RPMI7951 (cell line): ENCODE data around the gene B3GAT1. TPM values are rescaled to one million over a fixed set of nuclear protein-coding genes. Genes with fewer than 3 reads are reported as not detected.

Experiments used
- DNase-seq: peaks from one replicate; pipeline ENCODE4 v3.0.0-alpha.2; 2012; ENCODE audit warnings: low read depth
- total RNA-seq: library from RNA; depleted of rRNA; stranded (reverse); fragments of >200 nt; shearing (Covaris generic); gene quantifications from 2 replicates; pipeline ENCODE4 v1.2.3, GENCODE V29; 2014

The B3GAT1 gene
- total RNA-seq, 1 experiment from 2014 or later, result not detected

DNA sequence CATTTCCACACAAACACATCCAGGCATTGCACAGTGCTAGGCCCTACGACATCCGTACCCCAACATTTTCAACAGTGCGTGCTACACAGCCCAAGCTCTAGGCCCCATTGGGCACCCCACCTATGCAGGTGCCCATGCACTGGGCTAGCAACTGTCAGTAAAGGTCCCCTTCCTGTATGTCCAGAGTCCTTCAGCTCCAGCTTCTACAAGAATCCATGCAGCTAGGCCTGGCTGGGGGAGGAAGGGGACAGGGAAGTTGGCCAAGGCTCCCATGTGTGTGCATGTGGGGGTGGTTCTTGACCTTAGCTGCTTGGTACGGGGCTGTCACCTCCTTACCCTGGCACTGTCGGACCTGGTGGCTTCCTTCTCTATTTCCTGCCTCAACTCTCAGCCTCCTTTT, 1.3 kb downstream of the B3GAT1 start:
- DNase-seq, result no peak

DNA sequence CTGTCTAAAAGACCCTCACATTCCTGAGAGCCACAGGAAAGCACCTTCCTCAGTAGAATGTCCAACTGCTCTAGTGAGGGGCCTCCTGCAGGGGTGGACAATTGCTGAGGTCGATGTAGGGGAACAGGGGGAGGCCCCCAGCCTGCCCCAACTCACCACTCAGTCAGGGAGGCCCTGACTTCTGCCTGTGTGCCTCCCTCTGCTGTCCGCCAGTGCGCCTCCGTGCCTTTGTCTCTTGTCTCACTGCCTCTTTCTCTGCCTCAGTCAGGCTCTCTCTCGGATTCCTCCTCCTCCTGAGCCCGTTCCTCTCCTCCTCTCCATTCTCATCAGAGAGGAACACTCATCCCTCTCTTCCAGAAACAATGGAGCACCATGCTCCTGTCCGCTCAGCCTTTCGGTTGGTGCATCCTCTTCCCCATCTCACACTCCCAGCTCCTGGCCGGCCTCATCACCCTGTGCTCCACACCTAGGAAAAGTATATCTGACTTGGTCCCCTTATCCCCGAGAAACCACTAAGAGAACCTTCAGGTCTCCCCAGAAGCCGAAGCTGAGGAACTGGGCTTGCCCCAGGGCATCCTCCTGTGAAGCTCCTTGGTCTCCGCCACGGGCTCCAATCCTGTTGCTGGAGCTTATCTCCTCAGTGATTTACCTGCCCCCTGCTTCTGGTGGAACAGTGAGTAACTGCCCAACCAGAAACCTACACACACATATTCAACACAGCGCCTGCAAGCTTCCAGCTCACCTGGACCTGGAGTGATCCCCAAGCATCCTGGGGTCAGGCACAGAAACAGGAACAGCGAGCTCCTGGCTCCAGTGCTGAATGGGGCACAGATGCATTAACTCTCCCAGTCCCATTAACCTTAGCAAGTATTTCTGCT, 2.3 kb downstream of the B3GAT1 start:
- no peak for DNase-seq

DNA sequence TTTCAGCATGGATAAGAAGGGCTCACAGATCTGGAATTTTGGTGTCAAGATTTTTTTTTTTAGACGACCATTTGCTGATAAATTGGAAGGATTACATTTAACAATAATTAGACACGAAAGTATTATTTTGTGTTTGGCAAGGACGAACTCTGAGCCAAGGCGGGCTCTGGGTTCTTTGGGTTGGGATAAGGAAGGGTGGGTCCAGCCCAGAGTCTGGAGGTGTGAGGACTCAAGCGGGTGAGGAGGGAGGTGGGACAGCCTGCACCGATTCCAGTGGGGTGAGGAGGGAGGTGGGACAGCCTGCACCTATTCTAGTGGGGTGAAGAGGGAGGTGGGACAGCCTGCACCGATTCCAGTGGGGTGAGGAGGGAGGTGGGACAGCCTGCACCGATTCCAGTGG, 4.1 kb downstream of the B3GAT1 start:
- DNase-seq, result no peak

DNA sequence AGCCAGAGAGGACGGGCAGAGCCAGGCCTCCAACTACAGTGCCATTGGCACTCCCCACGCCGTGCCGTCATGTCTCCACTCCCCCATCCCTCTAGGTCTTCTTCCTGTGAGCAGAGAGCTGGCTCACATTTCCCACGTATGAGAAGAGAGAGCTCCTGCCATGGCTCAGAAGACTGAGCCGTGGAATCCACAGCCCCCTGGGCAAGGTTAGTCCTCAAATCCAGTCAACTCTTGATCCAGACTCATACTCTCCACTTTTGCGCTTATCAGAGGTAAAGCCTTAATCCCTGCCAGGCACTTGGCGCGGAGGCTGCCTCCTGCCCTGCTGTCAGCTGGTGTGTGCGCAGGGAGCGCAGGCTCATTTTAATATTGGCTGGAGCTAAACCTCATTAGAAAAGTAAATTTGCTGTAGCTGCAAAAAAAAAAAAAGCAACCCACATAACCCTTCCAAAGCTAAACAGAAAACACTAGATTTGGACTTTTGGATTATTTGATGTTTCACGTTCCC, 4.7 kb downstream of the B3GAT1 start:
- no peak for DNase-seq

DNA sequence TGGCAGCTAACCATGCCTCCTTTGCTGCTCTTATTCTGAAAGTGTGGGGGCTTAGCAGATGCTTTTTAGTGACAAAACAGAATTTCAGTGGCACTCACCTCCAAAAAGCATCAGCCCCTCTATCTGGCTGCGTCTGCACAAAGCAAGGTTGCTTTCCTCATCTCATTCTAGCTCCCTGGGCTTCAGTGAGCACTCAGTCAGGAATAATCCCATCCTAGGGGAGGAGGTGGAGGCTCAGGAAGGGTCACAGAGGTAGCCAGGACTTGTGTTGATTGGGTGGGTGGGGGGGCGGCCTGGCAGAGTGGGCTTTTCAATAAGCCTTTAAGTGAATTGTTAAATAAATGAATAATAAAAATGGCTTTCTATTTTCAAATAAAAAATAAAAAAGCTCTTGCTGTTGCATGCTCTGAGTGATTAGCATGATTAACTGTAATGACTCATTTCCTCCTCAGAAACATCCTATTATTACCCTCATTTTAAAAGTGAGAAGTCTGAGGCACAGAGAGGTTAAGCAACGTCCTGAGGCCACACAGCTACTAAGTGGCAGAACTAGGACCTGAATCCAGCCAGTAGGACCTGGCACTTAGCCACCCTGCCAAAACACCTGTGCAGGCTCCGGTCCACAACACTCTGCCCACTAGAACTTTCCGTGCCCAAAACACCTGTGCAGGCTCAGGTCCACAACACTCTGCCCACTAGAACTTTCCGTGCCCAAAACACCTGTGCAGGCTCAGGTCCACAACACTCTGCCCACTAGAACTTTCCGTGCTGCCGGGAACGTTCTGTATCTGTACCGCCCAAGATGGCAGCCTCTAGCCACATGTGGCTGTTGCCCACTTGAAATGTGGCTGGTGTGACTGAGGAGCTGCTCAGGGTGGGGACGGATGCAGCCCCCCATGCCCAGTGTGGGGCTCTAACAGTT, 5.5 kb downstream of the B3GAT1 start:
- DNase-seq, result no peak

DNA sequence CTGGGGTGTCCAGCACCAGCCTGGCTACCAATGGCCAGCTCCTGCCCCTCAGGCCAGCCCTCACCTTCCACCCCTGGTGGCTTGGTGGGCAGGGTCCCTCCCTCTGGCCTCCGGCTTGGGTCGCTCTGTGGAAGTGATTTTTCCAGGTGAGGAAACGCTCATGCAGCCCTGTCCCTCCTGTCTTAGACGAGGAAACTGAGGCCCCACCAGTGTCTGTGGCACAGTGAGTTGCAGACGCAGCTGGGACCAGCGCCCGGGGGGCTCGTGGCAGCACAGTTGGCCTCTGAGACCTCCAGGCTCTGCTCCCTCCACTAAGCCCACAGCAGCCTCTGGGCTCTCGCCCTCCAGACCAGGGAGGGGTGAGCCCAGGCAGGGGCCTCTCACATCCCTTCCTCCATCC, 6.2 kb downstream of the B3GAT1 start:
- DNase-seq, result no peak

DNA sequence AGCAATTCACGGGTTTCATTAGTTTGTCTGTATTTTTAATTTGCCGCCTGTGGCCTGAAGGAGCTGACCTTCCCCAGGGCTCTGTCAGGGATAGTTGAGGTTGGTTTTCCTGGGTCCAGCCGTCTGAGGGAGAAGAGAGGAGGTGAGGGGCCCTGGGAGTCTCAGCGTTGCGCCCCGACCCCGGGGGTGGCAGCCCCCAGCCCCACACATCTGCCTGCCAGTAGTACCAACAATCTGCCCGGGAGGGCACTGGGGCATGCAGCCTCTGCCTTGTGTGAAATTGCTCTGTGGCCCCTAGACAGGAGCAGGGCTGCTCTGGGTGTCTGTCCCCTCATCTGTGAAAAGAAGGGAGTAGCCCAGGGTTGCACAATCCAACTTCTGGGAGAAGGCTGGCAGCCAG, 6.6 kb downstream of the B3GAT1 start:
- no peak for DNase-seq

DNA sequence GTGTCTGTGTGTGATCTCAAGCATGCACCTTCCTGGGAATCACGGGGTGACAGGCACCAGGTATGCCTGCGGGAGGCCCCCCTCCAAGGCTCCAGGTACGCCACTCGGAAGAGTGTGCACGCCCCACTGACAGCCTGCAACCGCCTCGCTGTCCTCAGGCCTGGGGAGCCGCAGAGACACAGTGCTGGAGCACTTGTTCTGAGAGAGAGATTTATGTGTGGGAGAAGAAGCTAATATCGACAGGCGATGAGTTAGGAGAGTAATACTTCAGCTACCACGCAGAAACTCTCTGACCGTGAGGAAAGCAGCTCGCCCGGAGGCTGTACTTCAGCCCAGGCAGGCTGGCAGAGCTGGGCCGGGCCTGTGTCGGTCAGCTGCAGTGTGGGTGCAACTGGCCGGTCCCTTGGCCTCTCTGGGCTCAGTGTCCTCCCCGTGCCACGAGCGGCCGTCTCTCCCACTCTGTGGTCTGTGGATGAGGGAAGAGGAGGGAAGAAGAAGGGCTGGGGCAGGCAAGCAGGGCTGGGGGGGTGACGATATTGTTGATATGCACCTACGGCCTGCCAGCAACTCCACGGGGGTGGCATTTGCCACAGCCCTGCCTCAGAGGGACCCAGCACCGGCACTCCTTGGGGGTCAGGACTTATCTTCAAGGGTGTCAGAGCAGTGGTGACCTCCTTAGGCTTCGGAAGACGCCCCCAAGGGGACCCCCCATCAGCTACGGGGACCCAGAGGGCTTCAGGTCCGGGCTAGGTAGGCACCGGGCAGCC, 7.3 kb downstream of the B3GAT1 start:
- no peak for DNase-seq

DNA sequence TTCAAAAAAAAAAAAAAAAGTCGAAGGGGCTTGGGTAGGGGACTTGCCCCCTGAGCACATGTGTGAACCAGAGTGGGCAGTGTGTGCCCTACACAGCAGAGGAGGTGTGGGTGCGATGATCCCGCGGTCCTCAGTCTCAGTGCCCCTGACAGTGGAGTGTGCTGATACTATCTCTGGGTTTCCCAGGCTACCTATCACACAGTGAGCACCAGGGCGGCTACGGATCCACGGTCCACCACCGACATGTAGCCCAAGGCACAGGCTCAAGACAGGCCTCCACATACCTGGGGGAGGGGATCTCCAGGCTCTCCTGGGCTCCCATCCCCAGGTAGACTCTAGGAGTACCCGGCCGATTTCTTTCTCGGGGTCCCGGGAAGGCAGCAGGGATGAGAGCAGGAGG, 9.1 kb downstream of the B3GAT1 start:
- no peak for DNase-seq

DNA sequence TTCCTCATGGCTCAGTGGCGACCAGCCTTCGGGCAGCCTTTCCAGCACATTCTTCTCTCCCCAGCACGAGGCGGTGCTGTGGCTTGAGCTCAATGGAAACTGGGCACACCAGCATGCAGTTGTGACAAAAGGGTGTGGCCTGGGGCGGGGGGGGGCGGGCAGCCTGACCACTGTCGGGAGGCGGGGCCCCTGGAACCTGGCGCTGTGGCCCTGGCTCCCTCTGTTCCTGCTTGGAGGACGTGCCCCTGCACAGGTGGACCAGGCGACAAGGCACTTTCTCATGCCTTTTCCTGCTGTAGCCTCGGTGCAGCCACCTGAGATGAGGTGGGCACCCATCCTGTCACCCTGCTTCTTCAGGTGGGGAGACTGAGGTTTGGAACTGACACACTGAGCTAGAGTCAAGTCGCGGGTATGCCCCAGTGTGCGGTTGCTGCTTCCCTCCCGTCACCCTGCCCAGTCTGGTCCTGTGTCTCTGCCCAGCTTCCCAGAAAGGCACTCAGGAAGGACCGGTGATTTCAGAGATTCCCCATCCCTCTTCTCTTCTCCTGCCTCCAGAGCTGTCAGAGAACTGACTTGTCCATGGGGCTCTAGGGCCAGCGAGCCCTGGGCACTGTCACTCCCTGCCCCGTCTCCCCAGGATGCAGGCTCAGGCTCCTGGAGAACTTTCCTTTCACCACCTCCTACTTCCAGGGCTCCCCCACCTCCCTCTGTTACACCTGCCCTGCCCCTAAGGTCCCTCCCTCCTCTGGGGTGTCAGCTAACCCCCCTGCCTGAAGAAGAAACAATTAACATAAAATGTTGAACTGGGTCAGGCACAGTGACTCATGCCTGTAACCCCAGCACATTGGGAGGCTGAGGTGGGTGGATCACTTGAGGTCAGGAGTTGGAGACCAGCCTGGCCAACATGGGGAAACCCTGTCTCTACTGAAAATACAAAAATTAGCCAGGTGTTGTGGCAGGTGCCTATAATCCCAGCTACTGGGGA, 9.9 kb downstream of the B3GAT1 start:
- no peak for DNase-seq

DNA sequence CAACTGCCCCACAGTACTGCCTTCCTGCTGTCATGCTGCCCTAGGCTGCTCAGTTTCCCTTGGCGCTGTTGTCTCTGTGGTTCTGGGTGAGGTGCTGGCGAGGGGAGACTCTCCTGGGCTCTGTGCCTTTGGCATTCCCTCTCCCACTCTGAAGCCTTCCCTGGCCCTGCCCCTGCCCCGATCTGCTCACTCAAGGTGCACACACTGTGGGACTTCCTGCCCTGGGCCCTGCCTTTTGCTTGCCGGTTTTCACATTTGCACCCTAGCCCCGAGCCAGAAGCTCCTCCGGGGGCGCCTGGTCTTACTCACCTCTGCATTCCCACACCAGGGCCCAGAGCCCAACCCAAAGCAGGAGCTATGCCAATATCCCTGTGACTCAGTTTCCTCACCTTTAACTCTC, 12.0 kb downstream of the B3GAT1 start:
- no peak for DNase-seq

DNA sequence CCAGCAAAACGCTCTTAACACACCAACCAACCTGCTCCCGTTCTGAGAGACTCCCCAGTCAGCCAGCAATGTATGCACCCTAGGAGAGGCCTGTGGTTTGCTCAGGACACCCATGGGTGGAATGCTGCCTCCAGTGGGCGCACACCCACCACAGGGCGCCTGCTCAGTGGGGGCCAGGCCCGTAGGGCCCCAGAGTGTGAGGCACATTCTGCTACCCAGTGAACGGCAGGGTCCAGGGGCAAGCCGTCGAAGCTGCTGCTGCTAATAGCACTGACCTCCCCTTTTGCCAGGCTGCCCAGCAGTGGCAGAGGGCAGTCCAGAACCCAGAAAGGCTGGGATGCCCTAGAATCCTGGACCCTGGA, 12.8 kb downstream of the B3GAT1 start:
- DNase-seq, result no peak

DNA sequence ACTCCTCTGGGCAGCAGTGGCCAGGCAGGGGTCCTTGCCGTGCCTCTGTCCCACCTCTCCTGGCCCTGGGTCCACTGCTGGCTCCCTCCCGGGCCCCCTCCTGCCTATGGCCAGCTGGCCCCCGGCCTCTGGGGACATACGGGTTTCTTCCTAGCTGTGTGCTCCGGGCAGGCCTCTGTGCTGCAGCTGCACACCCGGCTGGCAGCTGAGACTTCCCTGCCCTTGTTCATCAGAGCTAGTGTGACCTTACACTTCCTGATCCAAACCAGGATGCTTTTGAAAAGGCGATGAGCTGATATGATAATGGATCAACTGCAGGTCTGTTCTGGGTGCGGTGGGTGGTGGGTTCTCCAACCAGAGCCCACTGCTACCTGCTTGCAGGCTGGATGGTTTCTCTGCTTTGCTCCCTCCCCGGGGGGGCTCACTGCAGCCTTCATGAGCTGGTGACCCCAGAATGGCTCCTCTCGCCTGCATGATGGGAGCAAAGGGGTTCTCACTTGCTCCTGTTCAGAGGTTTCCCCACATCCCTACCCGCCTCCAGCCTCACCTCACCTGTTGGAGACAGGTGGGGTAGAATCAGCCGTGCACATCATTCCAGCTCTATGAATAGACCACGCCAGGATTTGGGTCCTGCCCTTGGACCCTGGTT, 13.3 kb downstream of the B3GAT1 start:
- no peak for DNase-seq

DNA sequence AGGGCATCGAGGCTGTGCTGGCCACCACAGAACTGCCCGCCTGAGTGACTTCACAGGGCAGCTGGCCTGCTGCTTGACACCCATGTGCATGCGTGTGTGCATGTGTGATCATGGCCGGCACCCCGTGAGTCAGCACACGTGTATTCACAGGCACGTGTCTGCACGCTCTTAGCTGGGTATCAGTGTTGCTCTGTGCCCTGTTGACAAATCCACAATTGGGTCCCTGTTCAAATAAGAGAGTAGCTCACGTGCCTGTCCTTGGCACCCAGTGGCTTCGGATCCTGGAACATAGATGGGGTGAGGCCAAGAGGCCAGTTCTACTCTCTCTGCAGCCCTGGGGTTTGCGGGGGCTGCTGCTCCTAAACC, 14.0 kb downstream of the B3GAT1 start:
- DNase-seq, result no peak

DNA sequence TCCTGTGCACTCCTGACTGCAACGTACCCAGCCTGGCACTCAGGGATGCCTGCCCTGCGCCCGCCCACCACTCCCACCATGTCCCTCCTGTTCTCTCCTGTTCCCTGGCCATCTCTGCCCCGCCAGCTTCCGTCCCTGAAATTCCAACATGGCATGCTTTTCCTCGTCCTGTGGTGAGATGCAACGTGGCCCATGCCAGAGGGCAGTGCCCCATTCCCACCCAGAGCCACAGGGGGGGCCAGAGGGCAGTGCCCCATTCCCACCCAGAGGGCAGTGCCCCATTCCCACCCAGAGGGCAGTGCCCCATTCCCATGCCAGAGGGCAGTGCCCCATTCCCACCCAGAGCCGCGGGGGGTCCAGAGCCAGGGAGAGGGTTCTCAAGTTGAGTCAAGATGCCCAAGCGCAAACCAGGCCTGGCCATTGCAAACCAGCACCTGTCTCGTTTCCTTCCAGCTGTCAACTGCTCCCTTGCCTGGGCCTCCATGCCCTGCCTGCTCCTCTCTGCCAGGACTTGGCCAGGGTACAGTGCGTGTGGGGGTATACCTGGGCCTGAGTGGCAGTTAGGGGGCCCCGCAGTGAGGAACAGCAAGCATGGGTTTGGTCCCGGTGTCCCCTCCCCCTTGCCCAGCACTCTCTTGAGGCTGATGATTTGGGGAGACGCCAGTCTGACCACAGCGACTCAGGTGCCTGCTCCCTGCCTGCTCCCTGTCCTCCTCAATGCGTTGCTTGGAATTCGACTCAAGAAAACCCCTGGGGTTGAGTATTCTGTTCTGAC, 14.6 kb downstream of the B3GAT1 start:
- DNase-seq, result no peak

DNA sequence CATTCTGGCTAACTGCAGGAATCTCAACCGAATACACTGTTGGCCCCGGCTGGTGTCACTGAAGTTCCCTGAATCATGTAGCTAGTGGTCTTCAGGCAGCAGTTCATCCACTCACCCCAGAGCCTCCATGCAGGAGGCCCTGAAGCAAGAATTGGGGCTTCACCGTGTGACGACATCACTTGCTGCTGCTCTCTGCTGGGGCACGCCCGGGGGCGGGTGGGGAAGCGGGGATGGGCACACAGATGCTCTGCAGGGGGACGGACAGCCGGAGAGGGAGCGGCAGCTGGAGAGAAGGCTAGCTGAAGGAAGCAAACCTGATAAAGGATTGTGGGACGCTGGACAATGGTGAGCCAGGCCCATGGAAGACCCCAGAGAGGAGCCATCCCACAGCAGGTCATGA, 17.0 kb downstream of the B3GAT1 start:
- no peak for DNase-seq

DNA sequence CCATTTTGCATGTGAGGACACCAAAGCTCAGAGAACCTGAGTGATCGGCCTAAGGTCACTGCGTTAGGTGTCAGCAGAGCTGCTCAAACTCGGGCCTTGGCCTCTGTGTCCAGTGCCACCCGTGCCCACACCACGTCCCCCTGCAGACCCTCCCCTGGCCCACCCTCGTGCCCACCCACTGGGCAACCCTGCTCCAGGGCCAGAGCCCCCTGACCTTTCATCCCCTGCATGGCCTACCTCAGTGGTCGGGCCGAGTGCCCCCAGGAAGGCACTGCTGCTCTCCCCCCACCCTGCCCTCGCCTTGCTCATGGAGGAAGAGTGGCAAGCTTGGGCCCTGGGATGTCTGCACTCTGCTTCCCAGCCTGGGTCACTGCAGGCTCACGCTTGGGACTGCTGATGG, 17.7 kb downstream of the B3GAT1 start:
- no peak for DNase-seq

DNA sequence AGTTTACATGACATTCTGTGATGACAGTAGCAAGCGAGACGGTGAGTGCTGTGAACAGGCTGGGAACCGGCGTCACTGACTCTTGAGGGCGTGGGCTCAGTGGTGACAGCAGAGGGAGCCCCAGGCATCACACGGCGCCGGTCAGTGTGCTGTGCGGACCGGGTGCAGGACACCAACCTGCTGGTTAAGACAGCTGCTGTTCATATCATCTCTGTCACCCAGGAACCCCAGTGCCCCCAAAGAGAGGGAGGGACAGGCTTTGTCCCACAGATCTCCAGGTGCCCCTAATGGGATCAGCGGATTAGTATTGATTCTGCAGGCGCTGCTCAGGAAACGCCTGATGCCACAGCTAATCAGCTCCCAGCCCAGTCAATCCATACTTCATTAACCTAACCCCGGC, 18.4 kb downstream of the B3GAT1 start:
- DNase-seq, result no peak

DNA sequence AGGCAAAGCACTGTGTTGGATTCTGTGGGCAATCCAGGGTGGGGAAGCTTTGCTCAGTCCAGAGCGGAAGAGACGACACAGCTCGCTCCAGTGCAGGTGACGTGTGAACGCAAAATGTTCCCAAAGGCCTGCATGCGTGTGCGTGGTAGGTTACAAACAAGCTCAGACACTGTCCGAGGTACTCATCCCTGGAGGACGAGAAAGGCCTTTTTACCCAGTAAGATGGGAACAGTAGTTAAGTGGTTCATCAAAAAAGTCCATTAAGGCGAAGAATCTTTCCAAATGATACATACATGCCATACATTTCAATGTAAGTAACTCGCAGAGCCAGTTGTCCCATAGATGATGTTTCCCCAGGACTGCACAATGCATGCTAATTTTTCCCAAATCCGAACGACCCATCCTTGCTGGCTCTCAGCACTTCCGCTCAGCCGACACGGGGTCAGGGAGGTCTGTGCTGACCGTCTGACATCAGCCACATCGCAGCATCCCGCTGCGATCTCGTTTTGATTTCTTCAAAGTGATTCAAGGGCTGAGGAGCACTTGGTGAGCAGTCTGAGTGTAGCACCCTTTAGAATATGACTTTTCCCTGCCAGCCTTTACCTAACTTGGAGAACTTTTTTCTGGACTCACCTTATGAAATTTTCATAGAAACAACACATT, 19.0 kb downstream of the B3GAT1 start:
- no peak for DNase-seq
